ENCODE data around the gene MRTFA.

DNA sequence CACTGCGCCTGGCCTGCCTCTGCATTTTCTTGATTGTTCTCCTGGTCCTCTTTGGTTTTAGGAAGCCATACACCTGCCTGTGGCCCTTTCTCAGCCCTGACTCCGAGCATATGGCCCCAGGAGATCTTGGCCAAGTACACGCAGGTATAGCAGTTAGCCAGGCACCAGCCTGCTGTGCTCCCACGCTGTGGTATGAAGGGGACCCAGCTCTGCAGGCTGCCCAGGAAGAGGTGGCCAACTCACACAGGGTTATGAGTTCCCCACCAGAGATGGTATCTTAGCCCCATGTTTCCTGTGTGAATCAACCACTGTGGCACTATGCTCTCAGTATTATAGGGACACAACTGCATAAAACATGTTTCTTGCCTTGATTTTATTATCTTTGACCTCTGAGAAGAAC, 235.0 kb downstream of the MRTFA start:
- TF ChIP-seq, protein P1, sequence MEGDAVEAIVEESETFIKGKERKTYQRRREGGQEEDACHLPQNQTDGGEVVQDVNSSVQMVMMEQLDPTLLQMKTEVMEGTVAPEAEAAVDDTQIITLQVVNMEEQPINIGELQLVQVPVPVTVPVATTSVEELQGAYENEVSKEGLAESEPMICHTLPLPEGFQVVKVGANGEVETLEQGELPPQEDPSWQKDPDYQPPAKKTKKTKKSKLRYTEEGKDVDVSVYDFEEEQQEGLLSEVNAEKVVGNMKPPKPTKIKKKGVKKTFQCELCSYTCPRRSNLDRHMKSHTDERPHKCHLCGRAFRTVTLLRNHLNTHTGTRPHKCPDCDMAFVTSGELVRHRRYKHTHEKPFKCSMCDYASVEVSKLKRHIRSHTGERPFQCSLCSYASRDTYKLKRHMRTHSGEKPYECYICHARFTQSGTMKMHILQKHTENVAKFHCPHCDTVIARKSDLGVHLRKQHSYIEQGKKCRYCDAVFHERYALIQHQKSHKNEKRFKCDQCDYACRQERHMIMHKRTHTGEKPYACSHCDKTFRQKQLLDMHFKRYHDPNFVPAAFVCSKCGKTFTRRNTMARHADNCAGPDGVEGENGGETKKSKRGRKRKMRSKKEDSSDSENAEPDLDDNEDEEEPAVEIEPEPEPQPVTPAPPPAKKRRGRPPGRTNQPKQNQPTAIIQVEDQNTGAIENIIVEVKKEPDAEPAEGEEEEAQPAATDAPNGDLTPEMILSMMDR (IDR thresholded peaks at IDR 0.05): no peak
- TF ChIP-seq POLR2A (IDR thresholded peaks at IDR 0.05): no peak

All from thyroid gland (tissue), 4 donors.